A549 treated with Mapracorat at 1 μM for 4 hours (cell line): ENCODE results near the gene OR5AN1. TPM values are rescaled to one million over a fixed set of nuclear protein-coding genes. Genes with fewer than 3 reads are reported as not detected.

Source experiments
- total RNA-seq: library from RNA; stranded (reverse); fragments of 200-300 nt; extraction: Qiagen RNA extraction; gene quantifications from 5 replicates; pipeline ENCODE4 v1.2.3, GENCODE V29; 2022

OR5AN1 gene
- not detected in 5 replicates for total RNA-seq

DNA sequence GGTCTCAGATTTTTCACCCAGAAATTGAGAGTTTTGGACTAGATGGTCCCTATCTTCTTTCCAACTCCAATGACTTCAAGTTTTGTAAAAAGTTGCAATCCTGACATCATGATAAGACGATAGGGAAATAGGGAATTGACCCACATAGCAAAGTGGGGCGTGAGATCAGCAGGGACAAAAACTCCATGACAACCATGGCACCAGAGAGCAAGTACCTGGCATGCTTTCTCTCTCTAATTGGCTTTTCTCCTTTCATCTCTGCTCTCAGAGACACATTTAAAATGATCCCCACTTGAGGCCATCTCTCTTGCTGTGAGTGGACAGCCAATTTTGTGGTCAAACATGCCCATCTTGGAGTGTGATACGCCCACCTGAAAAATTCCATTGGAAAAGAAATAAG is at the start of gene OR5AN1:
Gene OR5AN1, plus strand, starts transcription at position 301 of the 400 bp plus-strand sequence. CDS start 5,564 bp downstream, outside the sequence.

Other genes starting within 250 kb of the OR5AN1 start
- gene FAM111A, start 216.0 kb upstream of the OR5AN1 start, total RNA-seq, result 6.9 to 8.3 TPM (median 7.5 TPM) in 5 replicates
- 3.6 to 4.8 TPM (median 4.4 TPM) in 5 replicates for gene DTX4, start 186.8 kb upstream of the OR5AN1 start, total RNA-seq
- not detected in 5 replicates for gene MPEG1, start 146.0 kb upstream of the OR5AN1 start, total RNA-seq
- not detected in 5 replicates for gene OR5A2, start 67.5 kb downstream of the OR5AN1 start, total RNA-seq
- not detected in 5 replicates for gene OR5A1, start 77.6 kb downstream of the OR5AN1 start, total RNA-seq
- not detected in 5 replicates for gene OR4D6, start 98.1 kb downstream of the OR5AN1 start, total RNA-seq
- gene OR4D10, start 114.4 kb downstream of the OR5AN1 start, total RNA-seq, result not detected in 5 replicates
- not detected in 5 replicates for gene OR4D11, start 144.7 kb downstream of the OR5AN1 start, total RNA-seq
- gene OR4D9, start 152.6 kb downstream of the OR5AN1 start, total RNA-seq, result not detected in 5 replicates